OCI-LY3 (cell line): ENCODE data around the gene ADGRG6.

Source experiments
- CTCF ChIP-seq: fragments of 200-600, 300-600 bp; sonication (generic); IDR thresholded peaks from 2 replicates; pipeline ENCODE4 v1.5.1; 2014; ENCODE audit warnings: antibody characterized with exemption, low read length, low read depth
- EZH2phosphoT487 ChIP-seq: fragments of 200-600 bp; shearing (Covaris generic); IDR thresholded peaks from 2 replicates; pipeline ENCODE4 v1.6.1; 2018; ENCODE audit warnings: antibody characterized with exemption, mixed run types, low read depth

GRCh38 chr6:142359271-142359960 is 57.6 kb downstream of the ADGRG6 start:
- no peak for TF ChIP-seq CTCF
- TF ChIP-seq EZH2phosphoT487: no peak
